Stimulated activated CD8-positive, alpha-beta memory T cell treated with anti-CD3 and anti-CD28 coated beads, Interleukin-7, amount 100 ng/mL, for 1 hour (primary cell): ENCODE measurements around the gene SMCO2.

ENCODE experiments used
- DNase-seq, 2 donors: peaks; one replicate each; pipeline ENCODE4 v3.0.0-alpha.2; 2020; ENCODE audit warnings: low read depth in 2 of 2

Gene SMCO2

DNA sequence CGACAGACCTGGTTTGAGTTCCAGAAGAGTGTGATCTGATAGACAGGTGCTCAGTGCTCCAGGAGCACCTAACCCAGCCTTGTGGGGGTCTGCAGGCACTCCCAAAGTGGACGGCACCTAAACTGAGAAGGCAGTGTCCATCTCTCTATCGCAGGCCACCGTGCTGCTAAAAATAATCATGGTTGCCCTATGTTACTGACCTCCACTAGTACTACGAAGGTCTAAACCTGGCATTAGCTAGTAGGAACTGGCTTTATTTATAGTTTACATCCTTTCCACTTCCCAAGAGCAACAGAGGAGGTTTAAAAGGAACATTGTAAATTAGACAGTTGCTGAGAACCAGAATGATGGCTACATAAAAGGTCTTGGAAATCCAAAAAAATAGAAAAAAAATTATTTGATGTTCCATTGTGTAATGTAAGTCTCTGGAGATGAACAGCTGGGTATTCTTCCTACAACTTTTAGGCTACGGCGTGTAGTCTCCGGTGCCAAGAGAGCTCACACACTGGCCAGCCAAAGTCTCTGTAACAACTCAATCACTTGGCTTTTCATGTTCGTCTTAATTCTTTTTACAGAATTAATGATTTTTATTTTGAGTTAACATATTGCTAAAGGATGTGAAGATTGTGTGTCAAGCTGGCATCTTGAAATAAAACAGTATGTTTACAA, 104.8 kb downstream of the SMCO2 start:
- DNase-seq = no peak
